Upper lobe of left lung (tissue), 6 donors: ENCODE measurements around the gene LPAR6. TPM values are rescaled to one million over a fixed set of nuclear protein-coding genes. Genes with fewer than 3 reads are reported as not detected.

Experiments used
- ATAC-seq, 2 donors: fragments of 200-7000 bp; cut with Tn5 transposase; one replicate each; pipeline ENCODE4 v1.9.1; 2022; ENCODE audit warnings: mild to moderate bottlenecking in 2 of 2, moderate library complexity in 2 of 2; ENCODE audit not compliant: low FRiP score in 2 of 2
- DNase-seq, 2 donors: peaks; one replicate each; pipeline ENCODE4 v3.0.0-alpha.2; 2019 to 2020
- H3K27ac ChIP-seq, 4 donors: fragments of 200-600 bp; sonication (generic); one replicate each; pipeline ENCODE4 v1.5.1; 2016 to 2019
- H3K27me3 ChIP-seq, 4 donors: fragments of 200-600 bp; sonication (generic); one replicate each; pipeline ENCODE4 v1.5.1; 2017 to 2019
- H3K36me3 ChIP-seq, 4 donors: fragments of 200-600 bp; sonication (generic); one replicate each; pipeline ENCODE4 v1.5.1; 2016 to 2019
- H3K4me1 ChIP-seq, 4 donors: fragments of 200-600 bp; sonication (generic); one replicate each; pipeline ENCODE4 v1.5.1; 2018 to 2019
- H3K4me3 ChIP-seq, 4 donors: fragments of 200-600 bp; sonication (generic); one replicate each; pipeline ENCODE4 v1.5.1; 2017 to 2019; ENCODE audit warnings: mild to moderate bottlenecking in 2 of 4, moderate library complexity in 1 of 4
- H3K9me3 ChIP-seq, 4 donors: fragments of 200-600 bp; sonication (generic); one replicate each; pipeline ENCODE4 v1.5.1; 2018 to 2019
- EP300 ChIP-seq, 4 donors: sonication (generic); formaldehyde crosslinking; IDR thresholded peaks; one replicate each; pipeline ENCODE4 v1.5.1; 2017; ENCODE audit warnings: antibody characterized with exemption in 4 of 4, control low read depth in 2 of 4
- POLR2A ChIP-seq, 4 donors: fragments of 450-650 bp; IDR thresholded peaks; one replicate each; pipeline ENCODE4 v1.5.1; 2016 to 2017; ENCODE audit warnings: antibody characterized with exemption in 4 of 4, mild to moderate bottlenecking in 2 of 4
- POLR2AphosphoS5 ChIP-seq, 2 donors: sonication (generic); formaldehyde crosslinking; IDR thresholded peaks; one replicate each; pipeline ENCODE4 v1.5.1; 2017; ENCODE audit warnings: antibody characterized with exemption in 2 of 2
- WGBS, 2 donors: methylation state at CpG; one replicate each; pipeline ENCODE4 v1.1.5; 2017 to 2018; 5-methylcytosine and 5-hydroxymethylcytosine counted together
- total RNA-seq, 6 donors: library from RNA; depleted of rRNA in 4 of 6; stranded (reverse); fragments of >200 nt in 4 of 6; gene quantifications; one replicate each; pipeline versions ENCODE4 v1.1.0 to v1.2.1, GENCODE V29; 2016 to 2021
- TF ChIP-seq, protein P1 (sequence below), 6 experiments: fragments of 450-650 bp in 4 of 6; fragments of 200-600 bp in 2 of 6; sonication (generic) in 2 of 6; IDR thresholded peaks; one replicate each; pipeline ENCODE4 v1.5.1; 2016 to 2019; ENCODE audit warnings: antibody characterized with exemption in 6 of 6
- donor health status: DM: no; HTN: no; CAD: no; lungs with moderate emphysema.
- donor health status: DM: no; HTN: yes; CAD: no; lungs with severe emphysema.

Gene LPAR6
- total RNA-seq, 6 donors from 2014 or later, result 13.8 to 46.1 (median 19.0) TPM

DNA sequence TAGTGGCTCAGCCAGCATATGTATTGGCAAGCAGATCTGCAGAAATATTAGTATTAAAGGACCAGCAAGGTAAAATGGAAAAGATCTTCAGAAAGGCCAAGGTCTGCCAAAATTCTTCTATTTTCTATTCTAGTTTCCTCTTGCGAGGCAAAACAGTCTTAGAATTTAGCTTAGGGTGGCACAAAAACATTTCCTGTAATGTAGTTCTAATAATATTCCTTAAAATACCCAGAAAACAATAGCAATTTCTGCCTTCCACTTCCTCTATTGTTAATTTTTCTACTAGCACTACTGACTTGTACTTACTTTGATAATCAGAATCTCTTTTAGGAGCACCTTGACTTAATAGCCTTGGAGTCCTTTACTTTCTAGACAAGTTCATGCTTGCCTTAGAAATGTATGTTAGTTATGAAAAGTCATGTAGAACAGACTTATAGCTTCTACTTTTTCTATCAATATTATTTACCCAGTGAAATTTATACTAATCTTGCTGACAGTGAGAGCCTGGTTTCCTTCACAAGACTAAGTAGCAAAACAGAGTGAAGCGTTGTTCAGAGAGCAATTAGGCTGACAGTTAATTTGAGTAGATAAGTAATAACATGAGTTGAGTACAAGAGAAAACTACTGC, 23.9 kb upstream of the LPAR6 start:
- TF ChIP-seq POLR2AphosphoS5 (IDR thresholded peaks at IDR 0.05), result no peak
- TF ChIP-seq EP300 (IDR thresholded peaks at IDR 0.05), result no peak
- TF ChIP-seq, protein P1, sequence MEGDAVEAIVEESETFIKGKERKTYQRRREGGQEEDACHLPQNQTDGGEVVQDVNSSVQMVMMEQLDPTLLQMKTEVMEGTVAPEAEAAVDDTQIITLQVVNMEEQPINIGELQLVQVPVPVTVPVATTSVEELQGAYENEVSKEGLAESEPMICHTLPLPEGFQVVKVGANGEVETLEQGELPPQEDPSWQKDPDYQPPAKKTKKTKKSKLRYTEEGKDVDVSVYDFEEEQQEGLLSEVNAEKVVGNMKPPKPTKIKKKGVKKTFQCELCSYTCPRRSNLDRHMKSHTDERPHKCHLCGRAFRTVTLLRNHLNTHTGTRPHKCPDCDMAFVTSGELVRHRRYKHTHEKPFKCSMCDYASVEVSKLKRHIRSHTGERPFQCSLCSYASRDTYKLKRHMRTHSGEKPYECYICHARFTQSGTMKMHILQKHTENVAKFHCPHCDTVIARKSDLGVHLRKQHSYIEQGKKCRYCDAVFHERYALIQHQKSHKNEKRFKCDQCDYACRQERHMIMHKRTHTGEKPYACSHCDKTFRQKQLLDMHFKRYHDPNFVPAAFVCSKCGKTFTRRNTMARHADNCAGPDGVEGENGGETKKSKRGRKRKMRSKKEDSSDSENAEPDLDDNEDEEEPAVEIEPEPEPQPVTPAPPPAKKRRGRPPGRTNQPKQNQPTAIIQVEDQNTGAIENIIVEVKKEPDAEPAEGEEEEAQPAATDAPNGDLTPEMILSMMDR (IDR thresholded peaks at IDR 0.05), result no peak
- no peak for TF ChIP-seq POLR2A (IDR thresholded peaks at IDR 0.05)
- Histone ChIP-seq H3K4me3 (no peak overlapping the region), H3K27me3 (no peaks in the 10 kb centered on the region), H3K27ac (peak overlapping the region in 2 of 4 donors; percentile 12 to 28), H3K9me3 (no peaks in the 10 kb centered on the region), H3K36me3 (no peaks in the 10 kb centered on the region), H3K4me1 (peaks cover 11 to 21% (median 16%) of the 10 kb centered on the region in 4 donors)
- 65 to 74% methylated on average over 2 of the region's 2 CpGs for WGBS, 2 donors
- DNase-seq (no peak), ATAC-seq (peak in 1 of 2 donors; percentile 45)

DNA sequence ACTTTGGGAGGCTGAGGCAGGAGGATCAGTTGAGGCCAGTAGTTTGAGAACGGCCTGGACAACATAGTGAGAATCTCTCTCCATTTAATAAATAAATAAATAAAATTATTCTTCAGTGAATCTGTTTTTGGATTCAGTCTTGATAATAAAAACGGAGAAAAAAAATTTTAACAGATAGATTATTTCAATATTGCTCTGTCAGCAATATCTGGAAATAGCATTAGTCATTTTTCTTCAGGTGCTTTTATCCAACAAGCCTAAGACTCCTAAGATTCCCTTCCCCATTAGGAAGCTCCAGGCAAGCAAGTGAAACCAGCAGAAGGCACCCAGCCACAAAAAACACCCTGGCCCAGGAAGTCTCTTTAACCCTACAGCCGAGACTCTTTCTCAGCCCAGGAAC, 21.3 kb upstream of the LPAR6 start:
- TF ChIP-seq EP300 (IDR thresholded peaks at IDR 0.05), result no peak
- no peak for TF ChIP-seq POLR2A (IDR thresholded peaks at IDR 0.05)
- TF ChIP-seq, protein P1 (IDR thresholded peaks at IDR 0.05), result no peak
- TF ChIP-seq POLR2AphosphoS5 (IDR thresholded peaks at IDR 0.05), result no peak
- H3K9me3 ChIP-seq, result no peaks in the 10 kb centered on the region
- no peak for ATAC-seq
- peaks cover 16 to 22% (median 19%) of the 10 kb centered on the region in 4 donors for H3K4me1 ChIP-seq
- H3K36me3 ChIP-seq, result no peaks in the 10 kb centered on the region
- H3K27ac ChIP-seq, result no peak overlapping the region
- 93 to 96% methylated on average over 3 of the region's 3 CpGs for WGBS, 2 donors
- H3K4me3 ChIP-seq, result no peak overlapping the region
- no peaks in the 10 kb centered on the region for H3K27me3 ChIP-seq
- DNase-seq, result no peak

DNA sequence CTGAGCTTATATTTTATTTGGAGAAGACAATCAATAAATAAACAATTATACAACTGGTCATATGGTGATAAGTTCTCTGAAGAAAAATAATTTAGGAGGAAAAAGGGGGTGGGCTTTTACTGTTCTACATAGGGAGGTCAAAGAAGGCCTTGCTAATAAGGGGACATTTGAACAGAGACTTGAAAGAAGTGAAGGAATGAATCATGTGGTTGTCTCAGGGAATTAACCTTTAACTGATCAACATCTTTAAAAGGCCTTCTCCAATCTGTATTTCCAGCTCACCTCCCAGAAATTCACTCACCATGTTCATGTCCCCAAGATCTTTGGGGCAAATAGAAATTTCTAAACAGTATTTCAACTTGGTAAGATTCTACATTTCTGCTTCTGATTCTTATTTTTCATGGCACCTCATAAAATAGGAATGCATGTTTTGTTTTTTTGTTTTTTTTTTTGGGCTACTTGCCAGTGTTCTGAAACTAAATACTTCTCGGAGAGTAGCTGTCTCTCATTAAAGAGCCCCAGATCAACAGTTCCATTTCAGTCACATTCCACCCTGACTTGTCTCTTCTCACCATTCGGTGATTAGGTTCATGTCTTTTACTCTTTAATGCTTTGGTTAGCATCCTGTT, 19.2 kb upstream of the LPAR6 start:
- peaks cover 12 to 29% (median 17%) of the 10 kb centered on the region in 4 donors for H3K4me1 ChIP-seq
- H3K27me3 ChIP-seq, result no peaks in the 10 kb centered on the region
- peak overlapping the region in 3 of 4 donors; percentile 26 to 51 (median 49) for H3K27ac ChIP-seq
- no peaks in the 10 kb centered on the region for H3K9me3 ChIP-seq
- DNase-seq (no peak), ATAC-seq (no peak)
- TF ChIP-seq, protein P1 (IDR thresholded peaks at IDR 0.05), result no peak
- no peak for TF ChIP-seq POLR2AphosphoS5 (IDR thresholded peaks at IDR 0.05)
- no peak for TF ChIP-seq POLR2A (IDR thresholded peaks at IDR 0.05)
- TF ChIP-seq EP300 (IDR thresholded peaks at IDR 0.05), result no peak
- no peaks in the 10 kb centered on the region for H3K36me3 ChIP-seq
- no peak overlapping the region for H3K4me3 ChIP-seq
- WGBS, 2 donors, result 39 to 41% methylated on average over 2 of the region's 2 CpGs

DNA sequence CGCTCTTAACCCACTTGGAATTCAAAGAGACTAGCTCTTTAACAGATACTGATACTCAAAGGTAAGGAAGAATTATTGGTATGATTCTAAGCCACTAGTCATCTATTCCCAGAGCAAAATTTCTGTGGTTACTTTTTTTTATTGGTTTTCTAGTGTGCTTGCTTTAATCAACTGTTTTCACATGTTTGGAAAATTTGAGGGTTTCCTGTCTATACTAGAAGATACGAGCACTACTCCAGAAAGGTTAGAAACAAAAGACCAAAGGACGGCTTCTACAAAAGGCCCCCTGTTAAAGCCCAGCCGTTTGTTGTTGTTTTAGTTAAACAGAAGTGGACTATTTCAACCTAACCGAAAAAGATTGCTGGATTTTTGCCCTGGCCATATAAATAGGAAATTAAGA, 18.5 kb upstream of the LPAR6 start:
- DNase-seq (no peak), ATAC-seq (no peak)
- Histone ChIP-seq H3K27ac (peak overlapping the region in 3 of 4 donors; percentile 26 to 51 (median 49)), H3K27me3 (no peaks in the 10 kb centered on the region), H3K36me3 (no peaks in the 10 kb centered on the region), H3K4me3 (no peak overlapping the region), H3K9me3 (no peaks in the 10 kb centered on the region), H3K4me1 (peaks cover 8 to 23% (median 13%) of the 10 kb centered on the region in 4 donors)
- 47 to 48% methylated on average over 5 of the region's 5 CpGs for WGBS, 2 donors
- TF ChIP-seq, protein P1 (IDR thresholded peaks at IDR 0.05), result no peak
- TF ChIP-seq POLR2AphosphoS5 (IDR thresholded peaks at IDR 0.05) (no peak), POLR2A (IDR thresholded peaks at IDR 0.05) (no peak), EP300 (IDR thresholded peaks at IDR 0.05) (no peak)
